H1 (cell line): ENCODE measurements around the gene ITGA3. TPM values are rescaled to one million over a fixed set of nuclear protein-coding genes. Genes with fewer than 3 reads are reported as not detected.

Experiments used
- GTF2F1 ChIP-seq: IDR thresholded peaks from 2 replicates; pipeline ENCODE4 v1.6.1; 2012; ENCODE audit warnings: low read depth, low read length, improper control_type of control experiment, borderline replicate concordance
- RFX5 ChIP-seq: IDR thresholded peaks from 2 replicates; pipeline ENCODE4 v1.6.1; 2011; ENCODE audit warnings: low read depth, low read length, improper control_type of control experiment, borderline replicate concordance
- polyA plus RNA-seq, 7 experiments: library from polyadenylated mRNA; depleted of rRNA in 3 of 7; stranded (reverse) in 5 of 7; unstranded in 2 of 7; fragments of >200 nt in 5 of 7; fragments of 200-250 nt in 2 of 7; gene quantifications; 1 replicate in 5 of 7; 2 replicates in 1 of 7; 4 replicates in 1 of 7; pipeline versions ENCODE4 v1.2.1 to v1.2.3, GENCODE V29; 2011 to 2013; ENCODE audit warnings: missing spikeins in 2 of 7, mixed read lengths in 2 of 7
- total RNA-seq: library from RNA; stranded (reverse); fragmentation: NEBNext Ultra II Directional; extraction: Animal tissue kit (Norgen Biotek cat#: 25700); gene quantifications from 2 replicates; pipeline ENCODE4 v1.2.1, GENCODE V29; 2021
- TF ChIP-seq, protein P1 (sequence below): IDR thresholded peaks from 2 replicates; pipeline ENCODE4 v1.6.1; 2011; ENCODE audit warnings: low read length, improper control_type of control experiment

ITGA3 gene
- total and polyA plus RNA-seq, 2 of the 8 experiments (the other 6 are each of a cell fraction or from before 2014, with no cell fraction given), result 24.0 to 24.2 TPM

DNA sequence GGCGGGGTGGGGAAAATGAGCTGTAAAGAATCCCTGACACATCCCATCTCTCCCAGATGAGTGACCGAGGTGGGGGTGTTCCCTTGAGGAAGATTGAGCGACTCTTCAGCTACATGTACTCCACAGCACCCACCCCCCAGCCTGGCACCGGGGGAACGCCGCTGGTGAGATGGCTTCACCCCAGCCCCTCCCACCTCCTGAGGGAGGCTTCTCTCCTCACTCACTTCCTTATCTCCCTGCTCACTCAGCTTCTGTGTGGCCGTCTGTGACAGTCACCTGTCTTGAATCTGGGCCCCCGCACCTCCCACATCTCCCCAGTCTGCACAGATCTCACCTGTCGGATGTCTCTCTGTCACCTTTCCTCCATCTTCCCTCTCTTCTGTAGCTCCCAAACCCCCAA lies 52.6 kb downstream of the ITGA3 start (continued):
- TF ChIP-seq, protein P1, sequence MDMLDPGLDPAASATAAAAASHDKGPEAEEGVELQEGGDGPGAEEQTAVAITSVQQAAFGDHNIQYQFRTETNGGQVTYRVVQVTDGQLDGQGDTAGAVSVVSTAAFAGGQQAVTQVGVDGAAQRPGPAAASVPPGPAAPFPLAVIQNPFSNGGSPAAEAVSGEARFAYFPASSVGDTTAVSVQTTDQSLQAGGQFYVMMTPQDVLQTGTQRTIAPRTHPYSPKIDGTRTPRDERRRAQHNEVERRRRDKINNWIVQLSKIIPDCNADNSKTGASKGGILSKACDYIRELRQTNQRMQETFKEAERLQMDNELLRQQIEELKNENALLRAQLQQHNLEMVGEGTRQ, result no peak
- TF ChIP-seq RFX5 (no peak), GTF2F1 (no peak)
